GM04503 (cell line): Measurements from ENCODE around the gene LPIN2.
A peak's percentile ranks its signal among the peaks of the same experiment; 100 is the strongest.

ENCODE experiments used
- DNase-seq: peaks from one replicate; pipeline ENCODE4 v3.0.0-alpha.2; 2012; ENCODE audit warnings: low read depth

LPIN2 gene

GRCh38 chr18:2981212-2981728, 31.7 kb downstream of the LPIN2 start:
- DNase-seq: peak; percentile 53

- DNase-seq: no peak
These were observed 32.8 kb downstream of the LPIN2 start for GRCh38 chr18:2979871-2980790.

- DNase-seq: no peak
These were observed 33.8 kb downstream of the LPIN2 start for GRCh38 chr18:2979129-2979528.

- DNase-seq: peak; percentile 57
These were observed 34.3 kb downstream of the LPIN2 start for GRCh38 chr18:2978661-2979106.

GRCh38 chr18:2978208-2978607, 34.7 kb downstream of the LPIN2 start:
- no peak for DNase-seq

GRCh38 chr18:2976218-2977132, 36.5 kb downstream of the LPIN2 start:
- DNase-seq: no peak

GRCh38 chr18:2974731-2975130, 38.2 kb downstream of the LPIN2 start:
- DNase-seq: no peak

GRCh38 chr18:2971741-2972552, 41.0 kb downstream of the LPIN2 start:
- no peak for DNase-seq

GRCh38 chr18:2970772-2971659, 41.9 kb downstream of the LPIN2 start:
- no peak for DNase-seq

- DNase-seq: no peak
These were observed 42.6 kb downstream of the LPIN2 start for GRCh38 chr18:2970344-2970743.

- no peak for DNase-seq
These were observed 43.2 kb downstream of the LPIN2 start for GRCh38 chr18:2969695-2970094.

- DNase-seq: no peak
These were observed 44.3 kb downstream of the LPIN2 start for GRCh38 chr18:2968606-2969005.

GRCh38 chr18:2967820-2968219, 45.1 kb downstream of the LPIN2 start:
- no peak for DNase-seq

- DNase-seq: no peak
These were observed 45.6 kb downstream of the LPIN2 start for GRCh38 chr18:2967357-2967756.

GRCh38 chr18:2966560-2966959, 46.4 kb downstream of the LPIN2 start:
- DNase-seq: no peak

GRCh38 chr18:2965797-2966196, 47.1 kb downstream of the LPIN2 start:
- DNase-seq: no peak

GRCh38 chr18:2964361-2965010, 48.5 kb downstream of the LPIN2 start:
- DNase-seq: peak; percentile 58
